Adrenal gland (tissue), 5 donors: Measurements from ENCODE around the gene FERD3L.

Source experiments
- POLR2A ChIP-seq, 2 donors: fragments of 450-650 bp; IDR thresholded peaks; one replicate each; pipeline ENCODE4 v1.6.1; 2017; ENCODE audit warnings: antibody characterized with exemption in 2 of 2, mild to moderate bottlenecking in 2 of 2, moderate library complexity in 1 of 2
- TF ChIP-seq, protein P1 (sequence below), 6 experiments: fragments of 450-650 bp in 4 of 6; fragments of 200-600 bp in 2 of 6; sonication (generic) in 1 of 6; IDR thresholded peaks; 1 replicate in 5 of 6; 2 replicates in 1 of 6; pipeline versions ENCODE4 v1.5.1 to v1.8.0; 2016 to 2021; ENCODE audit warnings: antibody characterized with exemption in 6 of 6, mild to moderate bottlenecking in 2 of 6, moderate library complexity in 1 of 6
- donor health status: DM: no; HTN: no; CAD: no.

DNA sequence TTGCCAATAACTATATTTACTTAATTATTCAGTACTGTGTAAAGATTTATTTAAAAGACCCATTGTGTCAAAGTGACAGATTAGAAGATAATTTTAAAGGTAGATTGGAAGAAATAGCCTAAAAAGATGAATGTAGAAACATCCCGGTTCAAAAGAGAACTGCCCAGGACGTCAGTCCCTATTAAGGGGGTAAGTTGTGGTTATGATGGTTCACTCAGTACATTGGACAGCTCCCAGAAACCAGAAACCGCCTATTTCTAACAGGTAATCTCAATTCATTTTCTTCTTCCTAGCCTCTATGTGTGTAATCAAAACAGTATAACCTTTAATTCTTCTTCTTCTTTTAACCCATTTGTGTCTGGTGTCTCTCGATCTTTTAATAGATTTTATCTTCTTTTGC, 1.5 kb upstream of the FERD3L start:
- TF ChIP-seq, protein P1, sequence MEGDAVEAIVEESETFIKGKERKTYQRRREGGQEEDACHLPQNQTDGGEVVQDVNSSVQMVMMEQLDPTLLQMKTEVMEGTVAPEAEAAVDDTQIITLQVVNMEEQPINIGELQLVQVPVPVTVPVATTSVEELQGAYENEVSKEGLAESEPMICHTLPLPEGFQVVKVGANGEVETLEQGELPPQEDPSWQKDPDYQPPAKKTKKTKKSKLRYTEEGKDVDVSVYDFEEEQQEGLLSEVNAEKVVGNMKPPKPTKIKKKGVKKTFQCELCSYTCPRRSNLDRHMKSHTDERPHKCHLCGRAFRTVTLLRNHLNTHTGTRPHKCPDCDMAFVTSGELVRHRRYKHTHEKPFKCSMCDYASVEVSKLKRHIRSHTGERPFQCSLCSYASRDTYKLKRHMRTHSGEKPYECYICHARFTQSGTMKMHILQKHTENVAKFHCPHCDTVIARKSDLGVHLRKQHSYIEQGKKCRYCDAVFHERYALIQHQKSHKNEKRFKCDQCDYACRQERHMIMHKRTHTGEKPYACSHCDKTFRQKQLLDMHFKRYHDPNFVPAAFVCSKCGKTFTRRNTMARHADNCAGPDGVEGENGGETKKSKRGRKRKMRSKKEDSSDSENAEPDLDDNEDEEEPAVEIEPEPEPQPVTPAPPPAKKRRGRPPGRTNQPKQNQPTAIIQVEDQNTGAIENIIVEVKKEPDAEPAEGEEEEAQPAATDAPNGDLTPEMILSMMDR (IDR thresholded peaks at IDR 0.05): no peak
- TF ChIP-seq POLR2A (IDR thresholded peaks at IDR 0.05): no peak
